Skeletal muscle cell (primary cell): Measurements from ENCODE around the gene PTRH1.
A peak's percentile ranks its signal among the peaks of the same experiment; 100 is the strongest.

Experiments
- DNase-seq: peaks from one replicate; pipeline ENCODE4 v3.0.0-alpha.2; 2010; ENCODE audit warnings: low read depth
- H3K4me3 ChIP-seq: 2 replicates; pipeline ENCODE4 v1.5.1; 2011; ENCODE audit warnings: low read depth, mild to moderate bottlenecking, control low read depth, low read length, moderate library complexity

PTRH1 gene

DNA sequence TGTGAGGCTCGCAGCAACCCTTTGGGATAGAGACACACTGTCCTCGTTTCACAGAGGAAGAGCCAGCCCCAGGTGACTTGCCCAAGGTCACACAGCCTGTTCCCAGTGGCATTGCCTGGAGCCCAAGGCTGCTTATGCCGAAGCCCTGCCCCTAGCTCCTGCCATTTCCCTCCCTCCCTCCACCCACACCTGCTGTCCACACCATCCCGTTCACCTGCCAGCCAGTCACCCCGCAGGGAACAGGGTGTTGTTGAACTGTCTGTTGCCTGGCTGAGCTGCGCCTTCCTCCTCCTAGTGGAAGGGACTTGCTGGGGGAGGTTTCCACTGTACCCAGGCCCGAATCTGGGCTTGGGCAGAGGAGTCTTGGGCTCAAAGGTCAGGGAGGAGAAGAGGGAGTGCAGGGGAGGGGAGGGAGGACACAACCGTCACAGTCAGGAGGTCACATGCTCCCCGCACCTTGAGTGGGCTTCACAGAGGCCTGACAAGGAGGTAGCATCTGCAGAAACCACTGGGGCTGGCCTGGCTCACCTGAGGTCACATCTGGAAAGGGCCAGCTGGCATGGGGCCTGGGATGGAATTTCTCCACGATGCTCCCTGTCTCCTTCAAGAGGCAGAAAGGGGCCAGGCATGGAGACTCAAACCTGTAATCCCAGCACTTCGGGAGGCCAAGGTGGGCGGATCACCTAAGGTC is 6.7 kb upstream of the PTRH1 start:
- no peak overlapping the region for H3K4me3 ChIP-seq
- DNase-seq = no peak

DNA sequence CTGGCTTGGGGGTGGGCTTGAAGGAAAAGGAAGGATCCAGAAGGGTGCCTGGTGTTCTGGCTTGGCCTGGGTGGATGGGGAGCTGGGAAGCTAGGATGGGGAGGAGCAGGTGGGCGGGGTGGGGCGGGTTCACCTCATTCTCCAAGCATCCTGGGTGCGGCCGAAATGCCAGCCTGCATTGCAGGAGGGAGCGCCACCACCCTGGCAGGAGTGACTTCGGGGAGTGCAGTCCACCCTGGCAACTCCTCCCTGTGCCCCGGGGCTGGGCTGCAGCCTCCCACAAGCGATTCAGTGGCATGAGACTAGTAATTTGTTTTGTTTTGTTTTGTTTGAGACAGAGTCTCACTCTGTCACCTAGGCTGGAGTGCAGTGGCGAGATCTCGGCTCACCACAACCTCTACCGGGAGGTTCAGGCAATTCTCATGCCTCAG is 5.9 kb upstream of the PTRH1 start:
- H3K4me3 ChIP-seq = no peak overlapping the region

DNA sequence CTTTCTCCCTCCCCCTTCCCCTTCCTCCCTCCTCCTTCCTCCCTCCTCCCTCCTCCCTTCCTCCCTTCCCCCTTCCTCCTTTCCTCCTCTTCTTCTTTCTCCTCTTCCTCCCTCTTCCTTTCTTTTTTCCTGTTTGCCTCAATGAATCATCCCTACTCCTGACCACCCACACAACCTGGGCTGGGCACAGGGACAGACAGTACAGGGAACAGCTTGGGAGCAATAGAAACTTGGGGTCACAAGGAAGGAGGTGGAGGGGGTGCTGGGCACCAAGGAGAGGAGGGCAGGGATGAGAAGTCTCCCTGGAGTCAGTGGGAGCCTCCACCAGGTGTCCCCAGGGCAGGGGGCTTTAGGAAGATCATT is 5.4 kb upstream of the PTRH1 start:
- no peak for DNase-seq
- H3K4me3 ChIP-seq = no peak overlapping the region

More for the DNA sequence above, 5.9 kb upstream of the PTRH1 start:
- no peak for DNase-seq

DNA sequence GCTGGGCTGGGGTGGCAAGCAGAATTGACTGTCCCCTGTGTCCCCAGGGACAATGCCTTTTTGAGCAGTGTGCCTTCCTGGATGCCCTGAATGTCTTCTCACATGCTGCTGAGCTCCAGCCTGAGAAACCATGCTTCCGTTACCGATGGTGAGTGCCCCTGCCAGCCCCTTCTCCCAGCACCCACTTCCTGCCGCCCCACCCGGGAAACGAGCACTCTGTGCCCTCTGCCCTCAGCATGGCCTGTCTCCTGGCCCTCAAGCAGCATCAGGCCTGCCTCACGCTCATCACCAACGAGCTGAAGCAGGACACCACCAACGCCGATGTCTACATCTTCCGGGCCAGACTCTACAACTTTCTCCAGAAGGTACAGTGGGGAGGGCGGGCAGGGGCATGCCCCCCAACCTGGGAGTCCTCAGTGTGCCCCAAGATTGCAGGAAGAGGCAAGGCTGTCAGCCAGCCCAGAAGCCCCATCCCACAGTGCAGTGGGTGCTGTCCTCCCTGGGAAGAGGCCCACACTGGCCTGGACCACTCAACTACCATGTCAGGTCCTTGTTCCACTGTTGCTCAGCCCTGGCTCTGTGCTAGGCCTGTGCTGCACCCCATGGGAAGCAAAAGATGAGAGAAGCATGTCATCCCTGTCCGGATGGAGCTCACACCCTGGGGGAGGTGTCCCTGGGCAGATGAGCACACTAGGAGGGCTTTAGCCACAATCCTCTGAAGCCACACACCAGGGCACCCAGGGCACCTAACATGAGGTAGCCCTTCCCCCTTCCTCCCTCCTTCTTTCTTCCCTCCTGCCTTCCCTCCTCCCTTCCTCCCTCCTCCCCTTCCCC is 4.8 kb upstream of the PTRH1 start:
- DNase-seq = no peak
- H3K4me3 ChIP-seq = no peak overlapping the region

DNA sequence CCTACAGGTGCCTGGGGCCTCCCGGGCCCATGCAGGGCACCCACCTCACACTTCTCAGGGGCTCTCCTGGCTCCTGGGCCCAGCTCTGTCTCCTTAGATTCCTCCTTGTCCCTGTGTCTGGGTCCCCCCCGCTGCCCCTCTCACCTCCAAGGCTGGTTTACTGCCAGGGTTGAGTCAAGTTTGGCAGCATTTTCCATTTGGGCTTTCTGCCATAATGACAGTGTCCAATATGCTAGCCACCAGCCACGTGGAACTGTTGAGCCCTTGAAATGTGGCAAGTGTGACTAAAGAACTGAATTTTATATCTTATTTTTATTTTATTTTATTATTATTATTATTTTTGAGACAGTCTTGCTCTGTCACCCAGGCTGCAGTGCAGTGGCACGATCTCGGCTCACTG is 2.3 kb upstream of the PTRH1 start:
- DNase-seq = no peak
- H3K4me3 ChIP-seq = no peak overlapping the region

DNA sequence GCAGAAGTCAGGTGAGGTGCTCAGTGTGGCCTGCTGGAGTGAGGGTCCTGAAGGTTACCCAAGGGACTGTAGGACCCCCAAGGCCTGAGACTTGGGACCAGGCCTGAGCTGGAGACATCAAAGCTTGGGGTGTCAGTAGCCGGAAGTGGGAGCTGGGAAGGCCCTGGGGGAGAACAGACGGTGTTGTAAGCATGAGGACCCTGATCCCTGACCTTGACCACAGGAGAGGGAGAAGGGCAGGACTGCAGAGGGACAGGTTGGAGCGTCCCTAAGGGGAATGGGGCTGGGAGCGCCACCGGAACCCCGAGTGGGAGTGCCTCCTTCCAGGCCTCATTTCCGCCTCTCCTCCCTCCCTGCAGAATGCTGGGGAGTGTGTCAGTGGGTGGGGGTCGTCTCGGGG is 949 bp upstream of the PTRH1 start:
- no peak for DNase-seq
- peak overlapping the region; percentile 91 for H3K4me3 ChIP-seq

DNA sequence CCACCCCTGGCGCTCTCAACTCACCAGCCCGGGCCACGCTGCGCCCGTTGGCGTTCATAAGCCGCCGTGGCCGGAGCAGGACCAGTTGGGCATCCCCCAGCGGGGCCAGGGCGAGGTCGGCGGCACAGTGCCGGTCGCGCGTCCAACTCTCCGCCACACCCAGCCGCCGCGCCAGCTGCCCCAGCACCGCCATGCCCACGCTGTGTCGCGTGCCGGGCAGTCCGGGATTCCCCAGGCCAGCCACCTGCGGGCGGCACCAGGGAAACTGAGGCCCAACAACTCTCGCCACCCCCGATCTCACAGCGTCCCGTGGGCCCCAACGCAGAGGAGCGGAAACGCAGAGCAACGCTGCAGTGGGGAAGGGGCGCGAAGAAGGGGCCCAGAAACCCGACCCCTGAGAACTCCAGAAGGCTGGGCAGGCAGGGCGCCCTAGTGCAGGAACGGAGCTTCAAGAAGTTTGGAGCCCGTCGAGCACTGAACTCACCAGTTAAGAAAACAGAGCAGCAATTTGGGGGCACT is 453 bp downstream of the PTRH1 start:
- H3K4me3 ChIP-seq = peak overlapping the region; percentile 91
- DNase-seq = no peak

DNA sequence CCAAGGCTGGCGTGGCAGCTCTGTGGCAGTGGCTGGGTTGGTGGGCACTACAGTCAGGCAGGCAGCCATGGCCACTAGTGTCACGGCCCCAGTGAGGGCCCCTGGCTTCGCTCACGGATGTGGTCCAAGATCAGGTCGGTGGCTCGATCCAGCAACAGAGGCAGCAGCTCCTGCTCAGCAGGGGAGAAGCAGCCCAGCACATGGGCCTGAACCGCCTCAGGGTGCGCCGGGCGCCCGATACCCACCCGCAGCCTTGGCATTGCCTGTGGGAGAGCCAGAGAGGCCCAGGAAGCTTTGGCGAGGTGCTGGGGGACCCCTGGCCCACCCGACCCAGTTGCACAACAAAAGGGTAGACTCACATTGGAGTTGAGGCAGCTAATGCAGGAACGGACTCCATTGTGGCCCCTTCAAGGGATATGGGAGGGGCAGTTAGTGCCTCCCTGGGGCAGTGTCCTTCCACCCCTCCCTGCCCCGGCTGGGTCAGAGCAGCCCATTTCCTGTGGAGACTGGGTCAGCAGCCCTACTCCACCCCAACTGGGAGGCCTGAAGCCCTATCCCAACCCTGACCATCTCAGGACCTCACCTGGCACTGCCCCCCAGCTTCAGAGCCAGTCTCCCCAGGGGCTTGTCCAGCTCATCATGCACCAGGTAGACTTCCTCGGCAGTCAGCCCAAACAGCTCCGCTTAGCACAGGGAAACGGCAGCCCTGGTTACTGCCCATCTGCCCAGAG is 1.3 kb downstream of the PTRH1 start:
- no peak for DNase-seq
- peak overlapping the region; percentile 91 for H3K4me3 ChIP-seq

DNA sequence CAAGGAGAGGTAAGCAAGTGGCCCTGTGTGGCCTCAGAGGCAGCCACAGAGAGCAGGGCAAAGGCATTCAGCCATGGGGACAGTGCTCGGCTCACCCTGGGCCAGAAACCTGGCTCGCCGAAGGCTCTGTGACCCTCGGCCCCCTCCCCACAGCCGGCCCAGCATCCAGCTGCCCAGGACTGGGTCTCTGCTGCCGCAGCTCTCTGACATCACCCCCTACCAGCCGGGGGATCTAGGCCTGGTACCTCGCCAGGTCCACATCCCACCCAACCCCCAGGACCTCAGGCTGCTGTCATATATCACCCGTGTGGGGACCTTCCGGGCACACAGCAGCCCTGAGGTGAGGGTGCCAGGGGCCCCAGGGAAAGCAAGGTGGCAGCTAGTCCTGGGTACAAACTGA is 2.6 kb downstream of the PTRH1 start:
- no peak for DNase-seq
- no peak overlapping the region for H3K4me3 ChIP-seq

DNA sequence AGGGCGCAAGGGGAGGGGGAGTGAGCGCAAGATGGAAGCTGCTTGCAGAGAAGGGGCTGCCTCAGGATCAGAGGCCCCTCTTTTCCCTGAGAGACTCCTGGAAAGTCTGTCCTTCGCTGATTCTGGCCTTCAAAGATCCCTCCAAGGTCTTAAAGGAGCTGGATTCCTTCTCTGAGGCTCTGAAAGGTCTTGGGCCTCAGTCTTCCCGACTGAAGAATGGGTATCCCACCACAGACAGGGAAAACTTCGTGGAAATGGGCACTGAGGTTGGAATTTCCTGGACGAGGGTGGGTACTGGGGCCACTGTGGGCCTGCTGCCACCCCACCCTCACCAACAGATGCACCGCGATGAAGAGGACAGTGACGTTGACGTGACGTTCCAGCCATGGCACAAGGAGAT is 3.1 kb downstream of the PTRH1 start:
- H3K4me3 ChIP-seq = no peak overlapping the region

DNA sequence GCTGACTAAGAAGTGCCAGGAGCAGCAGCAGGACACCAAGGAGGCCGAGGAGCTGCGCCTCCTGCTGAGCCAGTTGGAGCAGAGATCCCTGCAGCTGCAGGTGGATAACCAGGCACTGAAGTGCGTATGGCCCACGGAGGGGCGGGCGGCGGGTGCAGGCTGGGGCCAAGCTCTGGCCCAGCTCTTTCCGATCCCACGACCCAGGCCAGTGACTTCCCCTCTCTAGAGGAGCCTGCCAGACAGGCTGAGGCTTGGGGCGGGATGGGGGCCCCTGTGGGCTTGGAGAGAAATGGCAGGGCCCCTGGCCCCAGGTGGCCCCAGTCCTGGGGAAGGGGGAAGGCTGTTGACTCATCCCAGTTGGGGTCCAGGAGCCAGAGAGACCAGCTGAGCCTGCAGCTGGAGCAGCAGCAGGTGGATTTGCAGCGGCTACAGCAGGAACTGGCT is 3.6 kb downstream of the PTRH1 start:
- no peak for DNase-seq
- H3K4me3 ChIP-seq = no peak overlapping the region

More for the DNA sequence above, 3.1 kb downstream of the PTRH1 start:
- DNase-seq = no peak

DNA sequence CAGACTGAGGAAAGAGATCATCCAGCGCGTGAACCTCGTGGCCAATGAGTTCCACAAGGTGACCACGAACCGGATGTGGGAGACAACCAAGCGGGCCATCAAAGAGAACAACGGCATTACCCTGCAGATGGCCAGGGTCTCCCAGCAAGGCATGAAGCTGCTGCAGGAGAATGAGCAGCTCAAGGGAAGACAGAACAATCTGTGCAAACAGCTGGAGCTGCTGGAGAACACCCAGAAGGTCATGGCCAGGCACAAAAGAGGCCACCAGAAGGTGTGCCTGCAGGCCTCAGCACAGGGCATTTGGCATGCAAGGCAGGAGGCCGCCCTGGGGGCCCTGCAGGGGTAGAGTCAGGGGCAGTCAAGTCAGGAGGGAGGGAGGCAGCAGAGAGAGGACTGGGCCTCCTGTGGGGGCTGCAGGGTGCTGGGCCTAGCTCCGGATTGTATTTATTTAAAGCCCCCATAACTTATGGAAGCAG is 4.2 kb downstream of the PTRH1 start:
- H3K4me3 ChIP-seq = no peak overlapping the region
- no peak for DNase-seq

DNA sequence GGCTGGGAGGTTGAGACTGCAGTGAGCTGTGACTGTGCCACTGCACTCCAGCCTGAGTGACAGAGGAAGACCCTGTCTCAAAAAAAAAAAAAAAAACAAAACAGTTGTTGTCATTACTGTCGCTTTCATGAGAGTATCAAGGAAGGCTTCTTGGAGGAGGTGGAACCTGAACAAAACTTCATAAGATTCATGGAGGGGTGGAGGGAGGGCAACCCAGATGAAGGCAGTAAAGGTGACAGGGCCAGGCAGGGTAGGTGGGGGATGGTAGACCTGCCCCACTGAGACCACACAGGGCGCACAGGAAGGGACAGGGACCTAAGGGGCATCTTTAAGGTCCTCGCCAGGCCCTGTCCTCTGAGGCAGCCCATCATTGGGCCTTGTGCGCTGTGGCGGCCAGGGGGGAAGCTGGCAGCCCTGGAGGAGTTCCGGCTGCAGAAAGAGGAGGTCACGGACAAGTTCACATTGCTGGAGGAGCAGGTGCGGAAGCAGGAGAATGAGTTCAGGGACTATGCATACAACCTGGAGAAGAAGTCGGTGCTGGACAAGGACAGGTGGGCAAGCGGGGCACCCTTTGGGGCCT is 5.2 kb downstream of the PTRH1 start:
- no peak overlapping the region for H3K4me3 ChIP-seq
- DNase-seq = no peak

DNA sequence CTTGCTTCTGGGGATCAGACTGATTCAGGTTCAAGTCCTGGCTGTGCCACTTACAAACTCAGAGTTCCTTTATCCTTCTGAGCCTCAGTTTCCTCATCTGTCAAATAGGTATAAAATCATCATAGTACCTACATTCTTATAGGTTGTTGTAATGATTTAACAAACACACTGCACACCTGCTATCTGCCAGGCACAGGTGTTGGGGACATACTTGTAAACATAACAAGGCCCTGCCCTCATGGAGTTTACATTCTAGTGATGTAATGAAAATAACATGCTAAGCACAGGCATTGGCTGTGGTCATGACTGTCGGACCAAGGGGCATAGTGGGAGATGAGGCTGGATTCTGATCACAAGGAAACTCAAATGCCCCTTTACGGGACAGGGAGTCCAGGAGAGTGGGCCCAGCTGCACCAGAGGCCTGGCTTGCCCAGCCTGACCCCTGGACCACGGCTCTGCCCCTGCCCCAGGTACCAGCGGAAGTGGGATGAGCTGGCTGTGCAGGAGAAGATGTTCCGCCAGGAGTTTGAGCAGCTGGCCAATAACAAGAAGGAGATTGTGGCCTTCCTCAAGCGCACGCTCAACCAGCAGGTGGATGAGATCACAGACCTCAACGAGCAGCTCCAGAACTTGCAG is 6.4 kb downstream of the PTRH1 start:
- DNase-seq = no peak
- H3K4me3 ChIP-seq = no peak overlapping the region

DNA sequence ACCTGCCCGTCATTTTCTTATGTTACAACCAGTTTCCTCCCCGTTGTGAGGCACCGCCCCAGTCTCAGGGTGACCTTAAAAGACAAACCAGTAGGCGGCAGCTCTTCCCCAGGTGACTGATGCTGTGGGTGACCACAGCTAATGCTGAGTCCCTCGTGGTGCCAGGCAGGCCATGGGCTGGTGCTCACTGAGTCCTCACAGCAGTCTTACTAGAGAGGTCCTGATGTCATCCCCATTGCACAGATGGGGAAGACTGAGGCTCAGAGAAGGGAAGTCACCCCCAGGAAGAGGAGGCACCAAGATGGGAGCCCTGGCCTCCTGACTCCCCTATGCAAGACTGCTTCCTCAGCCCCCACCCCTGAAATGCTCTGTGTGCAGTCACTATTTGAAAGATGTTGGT is 7.7 kb downstream of the PTRH1 start:
- DNase-seq = no peak

DNA sequence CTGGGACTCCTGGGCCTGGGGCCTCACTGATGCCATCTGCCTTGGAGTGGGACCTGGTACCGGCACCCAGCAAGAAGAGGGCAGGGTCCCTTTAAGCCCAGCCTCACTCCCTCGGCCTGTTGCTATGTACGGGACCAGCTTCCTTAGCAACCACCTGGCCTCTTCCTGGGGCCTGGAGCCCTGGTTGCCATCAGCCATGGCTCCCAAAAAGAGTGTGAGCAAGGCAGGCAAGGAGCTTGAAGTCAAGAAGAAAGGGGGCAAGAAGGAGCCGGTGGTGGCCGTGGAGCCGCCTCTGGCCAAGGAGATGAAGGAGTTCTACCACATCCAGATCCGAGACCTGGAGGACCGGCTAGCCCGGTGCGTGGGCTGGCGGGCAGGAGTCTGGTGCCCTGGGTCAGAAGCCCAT is 8.6 kb downstream of the PTRH1 start, which contains the start of gene CFAP157:
Gene CFAP157 (plus strand): TSS at position 153 of the 406 bp plus-strand sequence. CDS start 44 bp downstream, at position 197.
- H3K4me3 ChIP-seq = no peak within 1 kb of the TSS
- DNase-seq = no peak

More for the DNA sequence above, 7.7 kb downstream of the PTRH1 start:
- no peak overlapping the region for H3K4me3 ChIP-seq

DNA sequence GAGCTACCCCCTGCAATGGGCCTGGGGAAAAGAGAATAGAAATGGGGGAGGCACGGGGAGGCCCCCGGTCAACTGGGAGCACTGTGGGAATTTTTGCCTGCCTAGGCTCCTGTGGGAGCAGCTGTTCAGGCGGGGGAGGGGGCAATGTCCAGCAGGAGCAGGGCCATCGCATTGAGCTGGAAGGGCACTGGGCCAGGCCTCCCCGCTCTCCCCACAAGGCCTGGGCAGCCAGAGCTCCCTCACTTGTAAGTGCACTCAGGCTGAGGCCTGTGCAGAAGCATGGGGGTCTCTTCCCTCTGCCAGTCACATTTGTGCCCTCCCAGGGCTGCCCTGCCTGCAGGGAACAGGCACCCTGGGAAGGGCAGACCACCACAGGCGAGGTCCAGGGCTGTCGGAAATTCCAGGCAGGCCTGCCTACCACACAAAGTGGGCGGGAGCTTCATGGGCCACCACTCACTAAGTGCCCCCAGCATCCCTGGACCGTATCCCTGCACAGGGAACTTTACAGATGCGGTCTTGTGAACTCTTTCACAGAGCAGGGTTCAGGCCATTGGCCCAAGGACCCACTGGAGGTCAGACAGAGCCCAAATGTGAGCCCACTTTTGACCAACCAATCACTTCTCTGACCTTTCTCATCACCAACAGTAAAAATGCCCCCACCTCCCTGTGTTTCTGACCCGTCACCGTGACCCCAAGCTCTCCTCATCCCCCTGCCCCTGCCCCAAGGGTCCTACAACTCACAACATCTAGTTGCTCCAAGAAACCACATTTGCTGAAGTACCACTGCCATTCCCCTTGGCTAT is 9.7 kb downstream of the PTRH1 start:
- no peak for DNase-seq

DNA sequence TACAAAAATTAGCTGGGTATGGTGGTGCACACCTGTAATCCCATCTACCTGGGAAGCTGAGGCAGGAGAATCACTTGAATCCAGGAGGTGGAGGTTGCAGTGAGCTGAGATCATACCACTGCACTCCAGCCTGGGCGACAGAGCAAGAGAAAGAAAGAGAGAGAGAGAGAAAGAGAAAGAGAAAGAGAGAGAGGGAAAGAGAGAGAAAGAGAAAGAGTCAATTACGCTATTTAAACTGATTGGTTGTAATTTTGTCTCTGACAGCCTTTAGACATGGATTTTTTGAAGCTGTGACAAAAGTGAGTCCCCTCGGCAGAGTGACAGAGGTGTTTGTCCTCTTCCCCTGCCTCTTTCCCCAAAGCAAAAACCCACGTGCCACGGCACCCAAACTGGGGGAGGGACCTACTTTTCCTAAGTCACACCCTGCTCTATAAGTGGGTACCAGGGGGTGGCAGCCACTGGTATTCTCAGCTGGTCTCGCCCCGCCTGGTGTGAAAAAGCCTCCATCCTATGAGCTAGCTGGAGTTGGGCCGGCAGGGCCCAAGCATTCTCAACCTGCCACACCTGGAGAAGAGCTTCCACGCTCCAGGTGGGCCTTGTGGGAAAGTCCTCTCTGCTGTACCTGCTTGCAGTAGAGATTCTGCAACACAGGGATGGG is 12.0 kb downstream of the PTRH1 start:
- no peak overlapping the region for H3K4me3 ChIP-seq

More for the DNA sequence above, 9.7 kb downstream of the PTRH1 start:
- H3K4me3 ChIP-seq = no peak overlapping the region

More for the DNA sequence above, 12.0 kb downstream of the PTRH1 start:
- DNase-seq = no peak
